GM12801 (cell line): ENCODE measurements around the gene FBLN2.

Source experiments
- TF ChIP-seq, protein P1 (sequence below): IDR thresholded peaks from one replicate; pipeline ENCODE4 v1.5.1; 2011; ENCODE audit warnings: control low read depth; ENCODE audit not compliant: insufficient read length; ENCODE audit errors: extremely low read depth

FBLN2 gene

DNA sequence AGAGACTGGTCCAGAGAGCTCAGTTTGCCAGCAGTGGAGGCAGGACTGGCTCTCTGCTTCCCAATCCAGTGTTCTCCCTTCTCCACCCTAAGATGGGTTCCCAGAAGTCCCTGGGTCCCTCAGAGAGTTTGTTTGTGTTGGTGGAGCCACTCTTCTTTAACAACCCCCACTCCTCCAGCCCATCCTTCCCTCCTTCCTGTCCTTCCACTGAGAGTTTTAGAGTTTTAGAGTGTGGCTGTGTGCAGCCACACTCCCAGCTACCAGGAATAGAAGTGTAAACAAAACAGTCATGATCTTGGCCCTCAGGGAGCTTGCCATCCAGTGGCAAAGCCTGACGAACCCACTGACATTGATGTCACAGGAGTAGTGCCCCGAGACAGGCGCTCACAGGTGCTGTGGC, 12.5 kb upstream of the FBLN2 start:
- TF ChIP-seq, protein P1, sequence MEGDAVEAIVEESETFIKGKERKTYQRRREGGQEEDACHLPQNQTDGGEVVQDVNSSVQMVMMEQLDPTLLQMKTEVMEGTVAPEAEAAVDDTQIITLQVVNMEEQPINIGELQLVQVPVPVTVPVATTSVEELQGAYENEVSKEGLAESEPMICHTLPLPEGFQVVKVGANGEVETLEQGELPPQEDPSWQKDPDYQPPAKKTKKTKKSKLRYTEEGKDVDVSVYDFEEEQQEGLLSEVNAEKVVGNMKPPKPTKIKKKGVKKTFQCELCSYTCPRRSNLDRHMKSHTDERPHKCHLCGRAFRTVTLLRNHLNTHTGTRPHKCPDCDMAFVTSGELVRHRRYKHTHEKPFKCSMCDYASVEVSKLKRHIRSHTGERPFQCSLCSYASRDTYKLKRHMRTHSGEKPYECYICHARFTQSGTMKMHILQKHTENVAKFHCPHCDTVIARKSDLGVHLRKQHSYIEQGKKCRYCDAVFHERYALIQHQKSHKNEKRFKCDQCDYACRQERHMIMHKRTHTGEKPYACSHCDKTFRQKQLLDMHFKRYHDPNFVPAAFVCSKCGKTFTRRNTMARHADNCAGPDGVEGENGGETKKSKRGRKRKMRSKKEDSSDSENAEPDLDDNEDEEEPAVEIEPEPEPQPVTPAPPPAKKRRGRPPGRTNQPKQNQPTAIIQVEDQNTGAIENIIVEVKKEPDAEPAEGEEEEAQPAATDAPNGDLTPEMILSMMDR, result no peak

DNA sequence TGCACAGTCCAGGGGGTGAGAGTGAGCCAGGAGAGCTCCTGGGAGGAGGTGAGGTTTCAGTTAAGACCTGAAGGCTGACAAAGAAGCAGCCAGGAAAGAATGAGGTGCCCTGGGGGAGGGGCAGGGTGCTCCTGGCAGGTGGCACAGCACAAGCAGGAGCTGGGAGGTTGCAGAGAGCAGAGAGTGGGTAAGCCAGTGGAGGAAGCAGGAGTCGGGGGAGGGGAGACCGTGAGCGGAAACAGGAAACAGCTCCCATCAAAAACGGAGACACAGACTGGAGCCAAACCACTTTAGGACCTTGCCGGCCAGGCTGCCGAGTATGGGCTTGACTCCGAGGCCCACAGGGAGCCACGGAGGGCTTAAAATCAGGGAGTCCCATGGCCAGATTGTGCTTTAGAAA, 12.1 kb upstream of the FBLN2 start:
- TF ChIP-seq, protein P1, result no peak

DNA sequence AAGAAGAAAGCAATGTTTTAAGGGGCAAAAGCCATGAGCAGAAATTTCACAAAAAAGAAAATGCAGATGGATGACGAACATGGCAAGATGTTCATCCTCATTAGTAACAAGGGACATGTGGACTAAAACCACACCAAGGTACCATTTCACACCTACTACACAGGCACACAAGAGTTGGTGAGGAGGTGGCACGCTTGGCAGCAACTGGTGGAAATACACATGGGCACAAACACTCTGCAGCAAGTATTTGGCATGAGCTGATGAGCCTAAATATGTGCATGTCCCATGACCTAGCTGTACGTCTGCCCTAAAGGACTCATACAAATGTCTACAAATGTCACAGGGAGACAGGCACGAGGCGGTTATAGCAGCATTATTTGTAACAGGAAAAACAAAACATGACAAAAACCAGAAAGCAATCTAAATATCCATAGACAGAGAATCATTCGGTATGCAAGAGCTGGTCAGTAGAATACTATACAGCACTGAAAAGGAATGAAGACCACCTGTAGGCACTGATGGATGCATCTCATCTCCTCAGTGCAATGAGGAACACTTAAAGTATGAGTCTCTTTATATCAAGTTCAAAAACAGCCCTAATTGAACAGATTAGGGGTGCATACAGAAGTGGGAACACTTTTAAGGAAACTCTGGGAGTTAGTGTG, 11.5 kb upstream of the FBLN2 start:
- TF ChIP-seq, protein P1, result no peak

DNA sequence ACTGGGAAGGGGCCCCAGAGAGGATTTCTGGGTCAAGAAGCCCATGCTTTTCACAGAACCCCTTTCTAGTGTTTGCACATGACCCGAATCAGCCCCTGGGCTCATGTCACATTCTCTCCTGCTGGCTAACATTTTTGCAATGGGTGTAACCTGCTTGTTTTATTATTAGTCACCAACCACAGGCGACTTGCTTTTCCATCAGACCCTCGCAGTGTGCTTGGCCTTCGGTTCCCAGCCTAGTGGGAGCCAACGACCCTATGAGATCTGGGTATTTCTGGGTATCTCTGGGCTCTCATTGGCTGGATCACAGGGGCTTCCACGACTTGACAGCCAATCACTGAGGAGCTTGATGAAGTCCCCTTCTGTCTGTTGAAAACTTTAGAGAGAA, 11.0 kb upstream of the FBLN2 start:
- TF ChIP-seq, protein P1, result no peak

DNA sequence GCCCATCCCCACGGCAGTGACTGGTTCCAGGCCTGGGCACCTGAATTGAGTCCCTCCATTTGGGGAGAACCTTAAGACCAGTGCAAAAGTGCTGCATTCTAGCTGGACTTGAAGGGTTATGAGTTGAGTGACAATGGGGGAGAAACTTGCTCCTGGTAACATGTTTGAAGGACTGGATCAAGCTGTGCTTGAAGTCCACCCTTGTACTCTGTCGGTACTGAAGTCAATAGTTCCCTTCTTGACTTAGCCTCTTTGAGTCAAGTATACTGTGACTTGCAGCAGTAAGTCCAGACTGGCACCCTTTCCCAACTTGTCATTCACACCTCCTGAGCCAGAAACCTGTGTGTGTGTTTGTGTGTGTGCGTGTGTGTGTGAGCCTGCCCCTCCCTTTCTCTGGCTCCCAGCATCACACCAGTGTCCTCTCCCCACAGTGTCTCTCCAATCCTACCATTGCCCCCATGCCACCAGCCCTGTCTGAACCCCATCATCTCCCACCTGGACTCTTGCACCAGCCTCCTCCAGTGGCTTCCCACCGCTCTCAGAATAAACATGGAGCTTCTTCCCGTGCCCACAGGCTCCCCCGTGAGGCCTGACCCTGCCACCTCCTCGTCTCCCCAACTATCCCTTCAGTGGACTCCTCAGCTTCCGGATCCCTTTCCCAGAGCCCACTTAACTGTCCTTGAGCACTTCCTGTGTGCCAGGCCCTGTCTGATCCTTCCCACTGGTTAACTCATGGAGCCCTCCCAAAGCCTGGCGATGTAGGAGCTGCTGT, 10.2 kb upstream of the FBLN2 start:
- TF ChIP-seq, protein P1, result no peak

DNA sequence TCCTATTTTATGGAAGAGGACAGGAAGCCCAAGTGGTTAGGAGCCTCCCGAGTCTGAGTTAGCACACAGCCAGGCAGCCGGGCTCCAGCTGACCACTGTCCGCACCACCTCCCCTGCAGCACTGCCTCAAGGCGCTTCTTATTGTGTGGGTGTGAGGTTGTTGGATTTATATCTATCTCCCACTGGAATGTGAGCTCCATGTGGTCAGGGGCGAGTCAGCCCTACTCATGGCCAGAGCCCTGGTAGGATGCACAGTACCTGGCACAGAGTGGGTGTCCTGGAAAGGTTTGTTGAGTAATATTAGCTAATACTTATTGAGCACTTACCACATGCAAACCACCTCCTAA, 9.7 kb upstream of the FBLN2 start:
- TF ChIP-seq, protein P1, result no peak

DNA sequence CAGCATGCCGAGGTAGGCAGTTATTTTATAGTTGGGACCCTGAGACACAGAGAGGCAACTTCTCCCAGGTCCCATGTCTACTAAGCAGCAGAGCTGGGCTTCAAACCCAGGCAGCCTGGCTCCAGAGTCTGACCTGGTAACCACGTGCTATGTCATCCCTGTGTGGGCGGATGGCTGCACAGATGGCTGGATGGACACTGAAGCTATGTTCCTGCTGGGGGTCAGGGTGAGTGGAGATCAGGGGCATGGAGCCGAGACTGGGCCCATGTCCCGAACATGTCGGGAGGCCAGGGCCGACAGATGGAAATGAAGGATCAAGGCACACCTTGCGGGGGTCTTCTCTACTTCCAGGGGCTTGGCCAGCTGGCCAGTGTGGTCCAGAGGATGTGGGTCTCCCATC, 9.3 kb upstream of the FBLN2 start:
- TF ChIP-seq, protein P1, result no peak
